ENCODE measurements around the gene PIAS4. TPM values are rescaled to one million over a fixed set of nuclear protein-coding genes. Genes with fewer than 3 reads are reported as not detected.

PIAS4 gene
- total RNA-seq, 2 experiments from 2014 or later = 32.1 to 38.3 TPM

GRCh38 chr19:4029247-4029614 is 21.7 kb downstream of the PIAS4 start:
- no peak for ATAC-seq (ENCODE audit: low read depth)
- POLR2A ChIA-PET = interaction anchor here (0.7 to 1.0 kb wide), 2 partner anchors 44 to 656 kb away, joined by 3 to 4 read pairs; partner anchors contain the start of gene EEF2
- H3K4me3 Mint-ChIP-seq = no peak overlapping the region

GRCh38 chr19:4030552-4030951 is 23.0 kb downstream of the PIAS4 start:
- H3K36me3 Mint-ChIP-seq = peaks cover 2% of the 10 kb centered on the region
- POLR2A ChIA-PET = no interaction called here

More at GRCh38 chr19:4029247-4029614, 21.7 kb downstream of the PIAS4 start:
- Mint-ChIP-seq H3K9me3 (no peaks in the 10 kb centered on the region), H3K4me1 (no peaks in the 10 kb centered on the region), H3K36me3 (peaks cover 5% of the 10 kb centered on the region), H3K27me3 (no peaks in the 10 kb centered on the region), H3K27ac (no peak overlapping the region)
- DNase-seq = no peak

GRCh38 chr19:4030981-4031380 is 23.4 kb downstream of the PIAS4 start:
- DNase-seq = no peak
- Mint-ChIP-seq H3K4me1 (no peaks in the 10 kb centered on the region), H3K36me3 (peaks cover 2% of the 10 kb centered on the region), H3K27me3 (no peaks in the 10 kb centered on the region), H3K27ac (no peak overlapping the region), H3K9me3 (no peaks in the 10 kb centered on the region), H3K4me3 (no peak overlapping the region)
- POLR2A ChIA-PET = no interaction called here
- no peak for ATAC-seq (ENCODE audit: low read depth)

More at GRCh38 chr19:4030552-4030951, 23.0 kb downstream of the PIAS4 start:
- H3K9me3 Mint-ChIP-seq = no peaks in the 10 kb centered on the region
- DNase-seq (no peak), ATAC-seq (ENCODE audit: low read depth) (no peak)
- H3K4me3 Mint-ChIP-seq = no peak overlapping the region
- no peak overlapping the region for H3K27ac Mint-ChIP-seq
- no peaks in the 10 kb centered on the region for H3K27me3 Mint-ChIP-seq
- no peaks in the 10 kb centered on the region for H3K4me1 Mint-ChIP-seq

- ATAC-seq (ENCODE audit: low read depth) (no peak), DNase-seq (no peak)
- Mint-ChIP-seq H3K4me3 (no peak overlapping the region), H3K27ac (no peak overlapping the region), H3K36me3 (no peaks in the 10 kb centered on the region), H3K4me1 (no peaks in the 10 kb centered on the region), H3K27me3 (no peaks in the 10 kb centered on the region), H3K9me3 (no peaks in the 10 kb centered on the region)
- POLR2A ChIA-PET = no interaction called here
These were observed 23.9 kb downstream of the PIAS4 start for GRCh38 chr19:4031420-4031819.

GRCh38 chr19:4032436-4032835 is 24.9 kb downstream of the PIAS4 start:
- POLR2A ChIA-PET = interaction anchor here (1.2 to 1.6 kb wide), 2 partner anchors 45 to 57 kb away, joined by 3 to 5 read pairs; no protein-coding TSS in a partner anchor
- no peaks in the 10 kb centered on the region for H3K36me3 Mint-ChIP-seq
- H3K4me3 Mint-ChIP-seq = no peak overlapping the region
- DNase-seq (no peak), ATAC-seq (ENCODE audit: low read depth) (no peak)
- H3K27ac Mint-ChIP-seq = no peak overlapping the region
- H3K27me3 Mint-ChIP-seq = no peaks in the 10 kb centered on the region
- H3K4me1 Mint-ChIP-seq = no peaks in the 10 kb centered on the region
- H3K9me3 Mint-ChIP-seq = no peaks in the 10 kb centered on the region

GRCh38 chr19:4033028-4033956 is 25.8 kb downstream of the PIAS4 start:
- POLR2A ChIA-PET = interaction anchor here (1.2 to 1.6 kb wide), 2 partner anchors 46 to 56 kb away, joined by 3 to 5 read pairs; no protein-coding TSS in a partner anchor
- ATAC-seq (ENCODE audit: low read depth) = no peak
- Mint-ChIP-seq H3K36me3 (peaks cover 2% of the 10 kb centered on the region), H3K27ac (no peak overlapping the region), H3K27me3 (no peaks in the 10 kb centered on the region), H3K4me1 (no peaks in the 10 kb centered on the region), H3K9me3 (no peaks in the 10 kb centered on the region), H3K4me3 (no peak overlapping the region)
- no peak for DNase-seq

- POLR2A ChIA-PET = no interaction called here
These were observed 26.8 kb downstream of the PIAS4 start for GRCh38 chr19:4034048-4035017.

GRCh38 chr19:4035018-4035566 is 27.6 kb downstream of the PIAS4 start:
- peak overlapping the region; percentile 32 for H3K27ac Mint-ChIP-seq
- peaks cover 2% of the 10 kb centered on the region for H3K36me3 Mint-ChIP-seq
- ATAC-seq (ENCODE audit: low read depth) (no peak), DNase-seq (no peak)
- no peaks in the 10 kb centered on the region for H3K4me1 Mint-ChIP-seq
- POLR2A ChIA-PET = no interaction called here
- H3K4me3 Mint-ChIP-seq = no peak overlapping the region
- H3K27me3 Mint-ChIP-seq = no peaks in the 10 kb centered on the region
- H3K9me3 Mint-ChIP-seq = no peaks in the 10 kb centered on the region

More at GRCh38 chr19:4034048-4035017, 26.8 kb downstream of the PIAS4 start:
- Mint-ChIP-seq H3K4me3 (no peak overlapping the region), H3K36me3 (peaks cover 2% of the 10 kb centered on the region), H3K4me1 (no peaks in the 10 kb centered on the region), H3K27ac (peak overlapping the region; percentile 32), H3K9me3 (no peaks in the 10 kb centered on the region), H3K27me3 (no peaks in the 10 kb centered on the region)
- DNase-seq = no peak
- no peak for ATAC-seq (ENCODE audit: low read depth)

GRCh38 chr19:4035582-4035981 is 28.0 kb downstream of the PIAS4 start:
- POLR2A ChIA-PET = no interaction called here
- Mint-ChIP-seq H3K36me3 (peaks cover 4% of the 10 kb centered on the region), H3K4me1 (no peaks in the 10 kb centered on the region), H3K27me3 (no peaks in the 10 kb centered on the region), H3K4me3 (no peak overlapping the region), H3K9me3 (no peaks in the 10 kb centered on the region), H3K27ac (no peak overlapping the region)
- ATAC-seq (ENCODE audit: low read depth) (no peak), DNase-seq (no peak)

- DNase-seq (no peak), ATAC-seq (ENCODE audit: low read depth) (no peak)
- Mint-ChIP-seq H3K9me3 (no peaks in the 10 kb centered on the region), H3K4me3 (no peak overlapping the region), H3K27ac (no peak overlapping the region), H3K27me3 (no peaks in the 10 kb centered on the region), H3K4me1 (no peaks in the 10 kb centered on the region), H3K36me3 (peaks cover 4% of the 10 kb centered on the region)
- POLR2A ChIA-PET = no interaction called here
These were observed 29.2 kb downstream of the PIAS4 start for GRCh38 chr19:4036576-4037300.

GRCh38 chr19:4037301-4037949 is 29.9 kb downstream of the PIAS4 start:
- Mint-ChIP-seq H3K36me3 (peaks cover 4% of the 10 kb centered on the region), H3K27me3 (no peaks in the 10 kb centered on the region), H3K27ac (no peak overlapping the region), H3K9me3 (no peaks in the 10 kb centered on the region), H3K4me1 (no peaks in the 10 kb centered on the region), H3K4me3 (no peak overlapping the region)
- POLR2A ChIA-PET = no interaction called here
- DNase-seq = no peak
- ATAC-seq (ENCODE audit: low read depth) = no peak

GRCh38 chr19:4038057-4038456 is 30.5 kb downstream of the PIAS4 start:
- DNase-seq (no peak), ATAC-seq (ENCODE audit: low read depth) (no peak)
- no peak overlapping the region for H3K27ac Mint-ChIP-seq
- no peaks in the 10 kb centered on the region for H3K9me3 Mint-ChIP-seq
- H3K4me3 Mint-ChIP-seq = no peak overlapping the region
- no peaks in the 10 kb centered on the region for H3K4me1 Mint-ChIP-seq
- no peaks in the 10 kb centered on the region for H3K27me3 Mint-ChIP-seq
- peaks cover 4% of the 10 kb centered on the region for H3K36me3 Mint-ChIP-seq
- POLR2A ChIA-PET = no interaction called here
